Stimulated activated CD4-positive, alpha-beta T cell treated with anti-CD3 and anti-CD28 coated beads, Interleukin-1b, Interleukin-23, amount 100 ng/mL, for 4 hours (primary cell): ENCODE data around the gene AKR1C2.
"Not testable (repeated sequence)": the region's sequence is repeated elsewhere in the genome, so short reads cannot be mapped to it uniquely, and the experiment has no call there.

Experiments
- DNase-seq, 2 donors: peaks; one replicate each; pipeline ENCODE4 v3.0.0-alpha.2; 2020; ENCODE audit warnings: low read depth in 2 of 2

The AKR1C2 gene

GRCh38 chr10:5025461-5025881, 21.8 kb upstream of the AKR1C2 start:
- DNase-seq = not testable (repeated sequence)

GRCh38 chr10:5023177-5023805, 19.6 kb upstream of the AKR1C2 start:
- DNase-seq = no peak

GRCh38 chr10:5021624-5022290, 18.1 kb upstream of the AKR1C2 start:
- DNase-seq = not testable (repeated sequence)

- not testable (repeated sequence) for DNase-seq
These were observed 16.3 kb upstream of the AKR1C2 start for GRCh38 chr10:5019770-5020612.

GRCh38 chr10:5018671-5019277, 15.1 kb upstream of the AKR1C2 start:
- DNase-seq = not testable (repeated sequence)

- no peak for DNase-seq
These were observed 14.5 kb upstream of the AKR1C2 start for GRCh38 chr10:5018134-5018533.

- DNase-seq = no peak
These were observed 11.3 kb upstream of the AKR1C2 start for GRCh38 chr10:5014936-5015335.

GRCh38 chr10:5014200-5014910, 10.7 kb upstream of the AKR1C2 start:
- DNase-seq = not testable (repeated sequence)

- no peak for DNase-seq
These were observed 9.7 kb upstream of the AKR1C2 start for GRCh38 chr10:5013385-5013784.

GRCh38 chr10:5012595-5012994, 8.9 kb upstream of the AKR1C2 start:
- no peak for DNase-seq

- DNase-seq = not testable (repeated sequence)
These were observed 7.7 kb upstream of the AKR1C2 start for GRCh38 chr10:5011392-5011791.

- not testable (repeated sequence) for DNase-seq
These were observed 6.4 kb upstream of the AKR1C2 start for GRCh38 chr10:5010043-5010442.

GRCh38 chr10:5008857-5009548, 5.3 kb upstream of the AKR1C2 start:
- not testable (repeated sequence) for DNase-seq

GRCh38 chr10:5004501-5004900, 844 bp upstream of the AKR1C2 start:
- not testable (repeated sequence) for DNase-seq

- DNase-seq = not testable (repeated sequence)
These were observed 351 bp upstream of the AKR1C2 start for GRCh38 chr10:5004030-5004385.

- no peak for DNase-seq
These were observed 1.5 kb downstream of the AKR1C2 start for GRCh38 chr10:5002013-5002727.

- no peak for DNase-seq
These were observed 5.0 kb downstream of the AKR1C2 start for GRCh38 chr10:4998671-4999070.

- not testable (repeated sequence) for DNase-seq
These were observed 9.4 kb downstream of the AKR1C2 start for GRCh38 chr10:4994260-4994659.

- not testable (repeated sequence) for DNase-seq
These were observed 11.1 kb downstream of the AKR1C2 start for GRCh38 chr10:4992564-4992963.

- DNase-seq = not testable (repeated sequence)
These were observed 12.2 kb downstream of the AKR1C2 start for GRCh38 chr10:4991463-4991862.
